SK-N-SH (cell line): ENCODE data around the gene TSPAN11.

Source experiments
- JUND ChIP-seq: IDR thresholded peaks from 2 replicates; pipeline ENCODE4 v1.4.0; 2012
- PBX3 ChIP-seq: IDR thresholded peaks from 2 replicates; pipeline ENCODE4; 2012

GRCh38 chr12:30959110-30959710 is 32.7 kb downstream of the TSPAN11 start:
- TF ChIP-seq JUND, result no peak
- TF ChIP-seq PBX3, result no peak
